HG02571 (cell line): Measurements from ENCODE around the gene EMILIN2.

Source experiments
- ATAC-seq: cut with Tn5 transposase; IDR thresholded peaks from one replicate; pipeline ENCODE4 v1.9.1; 2021; ENCODE audit warnings: mild to moderate bottlenecking, moderate library complexity; ENCODE audit not compliant: unreplicated experiment

The EMILIN2 gene

DNA sequence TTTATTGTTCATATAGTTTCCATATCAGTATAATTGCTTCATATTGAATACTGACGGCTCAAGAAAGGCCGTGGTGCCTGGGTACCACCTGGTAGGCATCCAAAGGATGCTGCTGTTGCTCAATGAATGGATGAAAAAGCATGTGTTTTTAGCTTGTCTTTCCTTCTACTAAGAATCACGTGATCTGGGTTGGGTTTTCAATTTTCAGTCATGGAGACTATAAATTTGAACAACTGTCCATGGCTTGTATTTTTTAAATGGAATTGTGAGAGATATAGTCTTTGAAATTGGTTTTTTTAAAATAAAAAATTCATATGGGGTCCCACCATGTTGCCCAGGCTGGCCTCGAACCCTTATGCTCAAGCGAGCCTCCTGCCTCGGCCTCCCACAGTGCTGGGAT lies 25.3 kb downstream of the EMILIN2 start:
- ATAC-seq: no peak

DNA sequence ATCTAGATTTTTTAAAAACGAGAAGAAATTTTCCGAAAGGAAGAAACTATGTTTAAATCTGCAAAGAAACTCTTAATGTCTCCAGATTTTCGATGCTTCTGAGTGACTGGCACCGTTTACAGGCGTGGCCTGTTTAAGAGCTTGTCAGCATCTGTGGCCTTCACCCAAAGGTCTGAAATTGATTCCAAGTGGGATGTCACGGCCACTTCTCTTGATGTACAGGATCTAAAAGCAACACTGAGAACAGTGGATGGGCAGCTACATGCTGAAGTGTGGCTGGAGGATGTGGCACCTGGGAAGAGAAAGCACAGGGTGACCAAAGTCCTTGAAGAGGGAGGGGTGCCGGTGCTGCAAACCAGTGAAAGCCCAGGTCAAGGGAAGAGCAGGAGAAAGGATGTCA lies 28.0 kb downstream of the EMILIN2 start:
- ATAC-seq: no peak

- no peak for ATAC-seq
These were observed 32.0 kb downstream of the EMILIN2 start for GRCh38 chr18:2878656-2879330.

- ATAC-seq: no peak
These were observed 33.1 kb downstream of the EMILIN2 start for GRCh38 chr18:2879889-2880288.

- no peak for ATAC-seq
These were observed 33.7 kb downstream of the EMILIN2 start for GRCh38 chr18:2880473-2880872.

GRCh38 chr18:2881088-2881839 lies 34.5 kb downstream of the EMILIN2 start:
- ATAC-seq: no peak

DNA sequence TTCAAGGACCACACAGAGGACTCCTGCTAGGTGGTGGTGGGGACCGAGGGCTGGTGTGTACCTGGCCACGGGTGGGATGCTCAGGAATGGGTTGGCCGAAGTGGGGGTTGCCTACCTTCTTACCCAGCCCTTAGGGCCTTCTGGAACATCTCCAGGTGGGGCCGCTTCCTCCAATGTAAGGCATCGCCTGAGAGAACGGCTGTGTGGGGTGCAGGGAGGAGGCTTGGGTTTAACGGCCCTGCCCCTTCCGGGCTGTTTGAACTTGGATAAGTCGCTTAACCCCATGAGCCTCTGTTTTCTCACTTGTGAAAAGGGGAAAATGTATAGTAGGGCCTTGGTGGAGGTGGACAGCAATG lies 35.0 kb downstream of the EMILIN2 start:
- no peak for ATAC-seq

- no peak for ATAC-seq
These were observed 35.4 kb downstream of the EMILIN2 start for GRCh38 chr18:2882201-2882600.

- ATAC-seq: no peak
These were observed 36.4 kb downstream of the EMILIN2 start for GRCh38 chr18:2883076-2883735.

- no peak for ATAC-seq
These were observed 38.0 kb downstream of the EMILIN2 start for GRCh38 chr18:2884706-2885285.

- ATAC-seq: no peak
These were observed 40.7 kb downstream of the EMILIN2 start for GRCh38 chr18:2887470-2887869.

DNA sequence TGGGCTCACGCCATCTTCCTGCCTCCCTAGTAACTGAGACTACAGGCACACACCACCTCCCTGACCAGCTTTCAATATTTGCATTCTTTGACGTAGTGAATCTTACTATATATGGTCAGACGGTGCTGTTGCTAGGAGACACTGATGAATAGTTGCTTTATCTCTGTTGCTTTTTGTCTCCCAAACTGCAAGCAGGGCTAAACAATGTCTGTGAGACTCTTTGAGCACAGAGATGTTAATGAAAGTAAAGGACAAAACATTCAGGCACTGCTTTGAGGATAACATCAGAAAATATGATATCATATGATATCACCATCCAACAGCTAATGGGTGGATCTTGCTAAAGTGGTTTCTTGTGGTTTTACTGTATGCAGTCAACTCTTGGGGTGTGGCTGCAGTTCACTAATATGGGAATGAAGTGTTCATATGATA lies 43.0 kb downstream of the EMILIN2 start:
- no peak for ATAC-seq

- no peak for ATAC-seq
These were observed 43.8 kb downstream of the EMILIN2 start for GRCh38 chr18:2890606-2891005.

DNA sequence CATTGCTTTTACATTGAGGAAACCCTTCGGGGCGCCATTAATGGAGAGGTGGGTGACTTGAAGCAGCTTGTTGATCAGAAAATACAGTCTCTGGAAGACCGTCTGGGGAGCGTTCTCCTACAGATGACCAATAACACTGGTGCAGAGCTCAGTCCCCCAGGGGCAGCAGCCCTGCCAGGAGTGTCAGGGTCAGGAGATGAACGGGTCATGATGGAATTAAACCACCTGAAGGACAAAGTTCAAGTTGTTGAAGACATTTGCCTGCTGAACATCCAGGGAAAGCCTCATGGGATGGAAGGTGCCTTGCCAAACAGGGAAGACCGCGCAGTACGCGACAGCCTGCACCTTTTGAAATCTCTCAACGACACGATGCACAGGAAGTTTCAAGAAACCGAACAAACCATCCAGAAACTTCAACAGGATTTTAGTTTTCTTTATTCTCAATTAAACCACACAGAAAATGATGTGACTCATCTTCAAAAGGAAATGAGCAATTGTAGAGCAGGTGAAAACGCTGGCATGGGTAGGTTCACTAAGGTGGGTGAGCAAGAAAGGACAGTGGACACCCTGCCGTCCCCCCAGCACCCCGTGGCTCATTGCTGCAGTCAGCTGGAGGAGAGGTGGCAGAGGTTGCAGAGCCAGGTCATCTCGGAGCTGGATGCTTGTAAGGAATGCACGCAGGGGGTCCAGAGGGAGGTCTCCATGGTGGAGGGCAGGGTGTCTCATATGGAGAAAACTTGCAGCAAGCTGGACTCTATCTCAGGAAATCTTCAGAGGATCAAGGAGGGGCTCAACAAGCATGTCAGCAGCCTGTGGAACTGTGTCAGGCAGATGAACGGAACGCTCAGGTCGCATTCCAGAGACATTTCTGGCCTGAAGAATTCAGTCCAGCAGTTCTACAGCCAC lies 45.0 kb downstream of the EMILIN2 start:
- ATAC-seq: no peak

DNA sequence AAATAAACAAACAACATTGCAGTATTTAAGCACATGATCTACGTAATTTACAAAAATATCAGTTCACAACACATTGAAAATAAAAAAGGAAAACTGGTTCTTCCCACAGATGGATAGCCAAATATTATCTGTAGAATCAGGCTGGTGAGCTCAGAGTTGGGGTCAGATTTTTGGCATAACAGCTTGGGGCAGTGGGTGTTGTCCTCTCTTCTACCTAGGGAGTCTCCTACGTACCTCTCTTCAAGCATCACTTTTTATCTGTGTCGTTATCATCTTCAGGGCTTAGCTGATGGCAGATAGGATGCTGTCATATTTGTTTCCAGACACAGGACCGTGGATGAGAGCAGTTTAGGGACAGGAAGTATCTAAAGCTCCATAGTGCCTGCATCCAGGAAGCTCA lies 46.2 kb downstream of the EMILIN2 start:
- ATAC-seq: no peak

DNA sequence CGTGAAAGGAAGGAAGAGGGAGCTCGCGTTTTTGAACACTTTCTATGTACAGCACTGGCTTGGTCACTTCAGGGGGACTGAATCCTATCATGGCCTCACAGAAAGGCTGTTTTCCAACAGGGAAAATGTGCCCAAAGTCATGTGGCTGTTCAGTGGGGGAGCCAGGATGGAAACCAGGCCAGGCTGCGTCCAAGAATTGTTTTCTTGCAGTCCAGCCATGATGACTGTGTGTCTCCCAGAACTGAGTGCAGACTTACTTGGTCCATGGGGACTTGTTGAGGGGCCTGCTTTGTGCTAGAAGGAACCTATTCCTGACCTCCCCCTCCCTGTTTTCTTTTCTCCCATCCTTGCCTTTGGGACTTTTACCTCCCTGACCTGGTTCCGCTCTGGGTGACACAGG lies 46.9 kb downstream of the EMILIN2 start:
- no peak for ATAC-seq

DNA sequence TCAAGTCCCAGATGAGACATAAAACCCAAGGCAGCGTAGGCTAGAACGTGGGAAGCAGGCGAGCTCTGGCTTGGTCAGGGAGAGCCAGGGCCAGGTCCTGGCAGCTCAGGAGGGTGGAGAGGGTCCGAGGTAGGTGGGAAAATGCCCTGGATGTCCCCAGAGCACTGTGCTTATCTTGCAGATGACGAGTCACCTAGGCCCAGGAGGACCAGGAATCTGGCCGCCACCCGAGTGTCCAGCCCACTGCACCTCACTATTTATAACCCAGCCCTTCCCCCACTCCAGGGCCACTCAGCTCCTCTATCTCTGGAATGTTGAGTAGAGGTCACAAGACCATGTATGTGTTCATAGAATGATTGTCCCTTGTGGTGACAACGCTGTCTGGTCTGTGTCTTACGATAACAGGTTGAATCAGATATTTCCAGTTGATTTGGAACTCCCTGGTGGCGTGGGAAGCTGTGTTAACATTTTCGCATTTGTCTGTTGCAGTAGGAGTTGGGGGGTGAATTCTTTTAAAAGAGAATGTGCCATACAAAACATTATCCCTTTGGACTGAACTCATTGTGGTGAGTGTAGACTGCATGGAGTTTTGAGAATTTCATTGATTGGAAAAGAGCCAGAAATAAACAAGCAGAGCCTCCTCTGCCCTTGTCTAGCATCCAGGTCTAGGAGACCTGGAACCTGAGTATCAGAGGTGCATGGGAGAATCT lies 47.5 kb downstream of the EMILIN2 start:
- no peak for ATAC-seq

GRCh38 chr18:2894841-2895370 lies 48.1 kb downstream of the EMILIN2 start:
- no peak for ATAC-seq

GRCh38 chr18:2895391-2895790 lies 48.6 kb downstream of the EMILIN2 start:
- ATAC-seq: no peak

DNA sequence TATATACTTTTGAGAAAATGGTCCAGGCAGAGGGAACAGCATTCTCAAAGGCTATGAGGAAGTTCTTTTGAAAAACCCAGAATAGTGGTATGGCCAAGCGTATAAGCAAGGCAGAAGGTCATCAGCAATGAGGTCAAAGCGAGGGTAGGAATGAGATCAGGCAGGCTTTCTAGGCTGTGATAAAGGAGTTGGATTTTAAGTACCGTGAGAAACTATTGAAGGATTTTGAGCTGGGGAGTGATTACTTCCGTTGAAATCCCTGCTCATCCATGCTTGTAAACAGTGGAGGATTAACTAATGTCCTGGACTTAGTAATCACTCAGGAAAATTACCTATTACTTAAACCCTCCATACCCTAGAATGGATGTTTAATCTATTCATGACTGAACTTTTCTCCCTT lies 50.2 kb downstream of the EMILIN2 start:
- ATAC-seq: no peak
